ENCODE measurements around the gene ITPRIP. TPM values are rescaled to one million over a fixed set of nuclear protein-coding genes. Genes with fewer than 3 reads are reported as not detected.

Gene ITPRIP
- 1 to 10 TPM; 4.7 to 7.9 TPM for total RNA-seq

DNA sequence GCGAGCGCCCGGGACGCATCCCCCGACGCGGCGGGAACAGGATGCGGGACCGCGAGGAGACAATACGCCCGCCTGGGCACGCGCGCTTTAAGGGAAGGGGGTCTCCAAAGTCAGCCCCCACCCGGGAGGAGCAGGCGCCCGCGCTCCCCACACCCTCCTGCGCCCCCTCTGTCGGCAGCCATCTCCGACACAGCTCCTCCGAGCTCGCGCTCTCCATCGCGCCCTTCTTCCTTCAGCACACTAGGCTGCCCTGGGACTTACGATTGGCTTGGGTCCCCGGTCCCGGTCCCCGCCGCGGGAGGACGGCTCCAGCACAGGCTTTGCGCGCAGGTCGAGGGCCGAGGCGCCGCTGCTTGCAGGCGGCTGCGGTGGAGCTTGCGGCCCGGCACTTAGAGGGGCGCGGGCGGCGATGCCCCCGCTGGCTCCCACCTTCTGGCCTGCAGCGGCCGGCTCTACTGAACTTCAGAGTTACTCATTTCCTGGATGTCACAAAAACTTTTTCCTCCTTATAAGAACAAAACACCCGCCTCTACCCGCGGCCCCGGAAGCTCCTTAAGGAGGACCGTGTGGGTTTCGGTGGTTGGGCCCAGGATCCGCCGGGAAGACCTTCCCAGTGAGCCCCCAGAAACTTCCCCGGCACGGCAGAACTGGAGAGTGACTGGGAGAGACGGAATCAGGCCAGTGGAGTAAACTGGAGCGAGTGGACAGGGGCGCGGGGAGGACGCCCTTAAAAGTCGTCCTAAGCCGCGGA, at the start of gene ITPRIP:
Gene ITPRIP, minus strand, starts transcription at position 481 of the 751 bp plus-strand sequence. CDS start 22,414 bp downstream, outside the sequence.
- ATAC-seq = peak; percentile 57
- H3K4me1 ChIP-seq = peaks cover 31% of the 10 kb centered on the region
- H3K27me3 ChIP-seq = no peaks in the 10 kb centered on the region
- H3K27ac ChIP-seq = peak within 1 kb of the TSS; percentile 88 to 97 (median 96)
- intact Hi-C loops (cut with DNase I) = no loop called here
- DNase-seq = peak; percentile 70 to 76 (median 74)
- H3K4me3 ChIP-seq = peak within 1 kb of the TSS; percentile 65 to 95
- no peaks in the 10 kb centered on the region for H3K9me3 ChIP-seq
- no peaks in the 10 kb centered on the region for H3K36me3 ChIP-seq (replicated peaks in 1 of 2; ENCODE audit: insufficient read depth in 1 of 2, low read depth in 2 of 2)
- TF ChIP-seq, protein P1, sequence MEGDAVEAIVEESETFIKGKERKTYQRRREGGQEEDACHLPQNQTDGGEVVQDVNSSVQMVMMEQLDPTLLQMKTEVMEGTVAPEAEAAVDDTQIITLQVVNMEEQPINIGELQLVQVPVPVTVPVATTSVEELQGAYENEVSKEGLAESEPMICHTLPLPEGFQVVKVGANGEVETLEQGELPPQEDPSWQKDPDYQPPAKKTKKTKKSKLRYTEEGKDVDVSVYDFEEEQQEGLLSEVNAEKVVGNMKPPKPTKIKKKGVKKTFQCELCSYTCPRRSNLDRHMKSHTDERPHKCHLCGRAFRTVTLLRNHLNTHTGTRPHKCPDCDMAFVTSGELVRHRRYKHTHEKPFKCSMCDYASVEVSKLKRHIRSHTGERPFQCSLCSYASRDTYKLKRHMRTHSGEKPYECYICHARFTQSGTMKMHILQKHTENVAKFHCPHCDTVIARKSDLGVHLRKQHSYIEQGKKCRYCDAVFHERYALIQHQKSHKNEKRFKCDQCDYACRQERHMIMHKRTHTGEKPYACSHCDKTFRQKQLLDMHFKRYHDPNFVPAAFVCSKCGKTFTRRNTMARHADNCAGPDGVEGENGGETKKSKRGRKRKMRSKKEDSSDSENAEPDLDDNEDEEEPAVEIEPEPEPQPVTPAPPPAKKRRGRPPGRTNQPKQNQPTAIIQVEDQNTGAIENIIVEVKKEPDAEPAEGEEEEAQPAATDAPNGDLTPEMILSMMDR (IDR thresholded peaks at IDR 0.05) = peak in 2 of 7 experiments; percentile 7 to 18
- peak; percentile 76 to 90 (median 89) for TF ChIP-seq POLR2A (IDR thresholded peaks at IDR 0.05)
- WGBS, 2 donors = 1% methylated on average over 40 to 70 of the region's 70 CpGs

DNA sequence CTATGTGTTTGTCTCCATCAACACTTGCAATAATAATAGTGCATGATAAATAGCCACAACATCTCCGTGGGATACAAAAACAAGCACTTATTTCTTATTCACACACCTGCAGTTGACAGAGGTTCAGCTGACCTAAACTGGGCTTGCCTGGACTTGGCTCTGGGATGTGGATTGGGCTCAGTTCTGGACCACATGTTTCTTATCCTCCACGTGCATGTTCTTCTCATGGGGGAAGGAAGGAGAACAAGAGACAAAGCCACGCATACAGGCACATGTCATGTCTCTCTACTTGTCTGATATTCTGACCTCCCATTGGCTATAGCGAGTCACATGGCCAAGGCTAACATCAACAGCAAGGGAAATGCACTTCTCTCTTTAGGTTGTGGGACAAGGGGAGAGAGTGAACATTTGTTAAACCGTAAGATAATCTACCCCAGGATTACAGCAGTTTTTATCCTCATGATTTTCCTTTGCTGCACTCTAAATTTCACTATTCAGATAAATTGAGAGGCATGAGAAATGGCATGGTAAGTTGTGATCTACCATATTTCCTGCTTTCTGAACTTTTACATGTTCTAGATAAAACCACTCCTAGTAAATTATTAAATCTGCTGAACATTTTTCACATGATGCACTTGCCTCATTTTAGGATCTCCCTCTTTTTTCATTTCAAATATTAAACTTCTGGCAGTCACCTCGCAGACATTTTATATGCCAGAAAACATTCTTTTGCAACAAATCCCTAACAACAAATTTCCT, 49.0 kb upstream of the ITPRIP start:
- Histone ChIP-seq H3K4me3 (no peak overlapping the region), H3K27ac (no peak overlapping the region), H3K4me1 (no peaks in the 10 kb centered on the region), H3K9me3 (no peaks in the 10 kb centered on the region), H3K27me3 (no peaks in the 10 kb centered on the region), H3K36me3 (replicated peaks in 1 of 2; ENCODE audit: insufficient read depth in 1 of 2, low read depth in 2 of 2) (no peaks in the 10 kb centered on the region)
- intact Hi-C loops (cut with DNase I) = no loop called here
- TF ChIP-seq POLR2A (IDR thresholded peaks at IDR 0.05) = no peak
- no peak for ATAC-seq
- no peak for DNase-seq
- WGBS, 2 donors = 40 to 44% methylated on average over 6 of the region's 6 CpGs

- ATAC-seq (no peak), DNase-seq (no peak)
- H3K4me1 ChIP-seq = no peaks in the 10 kb centered on the region
- TF ChIP-seq POLR2A (IDR thresholded peaks at IDR 0.05) = no peak
- H3K27me3 ChIP-seq = no peaks in the 10 kb centered on the region
- no peaks in the 10 kb centered on the region for H3K36me3 ChIP-seq (replicated peaks in 1 of 2; ENCODE audit: insufficient read depth in 1 of 2, low read depth in 2 of 2)
- H3K4me3 ChIP-seq = no peak overlapping the region
- H3K9me3 ChIP-seq = no peaks in the 10 kb centered on the region
- no peak overlapping the region for H3K27ac ChIP-seq
- 65 to 69% methylated on average over 4 of the region's 4 CpGs for WGBS, 2 donors
- intact Hi-C loops (cut with DNase I) = no loop called here
These were observed 42.1 kb upstream of the ITPRIP start for GRCh38 chr10:104380336-104380735.

- Histone ChIP-seq H3K27me3 (no peaks in the 10 kb centered on the region), H3K9me3 (no peaks in the 10 kb centered on the region), H3K36me3 (replicated peaks in 1 of 2; ENCODE audit: insufficient read depth in 1 of 2, low read depth in 2 of 2) (no peaks in the 10 kb centered on the region), H3K27ac (no peak overlapping the region), H3K4me1 (no peaks in the 10 kb centered on the region), H3K4me3 (no peak overlapping the region)
- ATAC-seq (no peak), DNase-seq (no peak)
- intact Hi-C loops (cut with DNase I) = no loop called here
- 61 to 68% methylated on average over 4 of the region's 4 CpGs for WGBS, 2 donors
- no peak for TF ChIP-seq POLR2A (IDR thresholded peaks at IDR 0.05)
- TF ChIP-seq, protein P1 (IDR thresholded peaks at IDR 0.05) = no peak
These were observed 38.6 kb upstream of the ITPRIP start for GRCh38 chr10:104376784-104377300.

DNA sequence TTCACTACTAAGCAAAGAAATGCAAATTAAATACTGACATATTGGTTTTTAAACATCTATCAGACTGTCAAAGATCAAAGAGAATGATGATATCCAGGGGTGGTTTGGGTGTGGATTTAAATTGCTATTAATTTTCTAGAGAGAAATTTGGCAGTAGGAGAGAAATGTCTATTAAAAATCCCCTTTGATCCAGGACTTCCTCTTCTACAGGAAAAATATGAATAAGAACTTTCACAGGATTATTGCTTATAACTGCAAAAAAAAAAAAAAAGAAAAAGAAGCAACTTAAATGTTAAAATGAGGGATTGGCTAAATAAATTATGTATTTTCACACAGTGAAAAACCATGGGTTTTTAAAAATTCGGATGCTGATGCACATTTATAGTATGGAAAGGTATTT, 36.3 kb upstream of the ITPRIP start:
- Histone ChIP-seq H3K27me3 (no peaks in the 10 kb centered on the region), H3K27ac (no peak overlapping the region), H3K4me1 (no peaks in the 10 kb centered on the region), H3K36me3 (replicated peaks in 1 of 2; ENCODE audit: insufficient read depth in 1 of 2, low read depth in 2 of 2) (no peaks in the 10 kb centered on the region), H3K4me3 (no peak overlapping the region), H3K9me3 (no peaks in the 10 kb centered on the region)
- intact Hi-C loops (cut with DNase I) = no loop called here
- ATAC-seq (no peak), DNase-seq (no peak)
- TF ChIP-seq, protein P1 (IDR thresholded peaks at IDR 0.05) = no peak
- no peak for TF ChIP-seq POLR2A (IDR thresholded peaks at IDR 0.05)
- 42 to 46% methylated on average over 1 of the region's 1 CpG for WGBS, 2 donors

Measured in body of pancreas (tissue), 4 donors.